HL-60/S4 treated with phorbol 12-myristate 13-acetate at 8.2 ng/mL for 4 days and 3 days (cell line): ENCODE data around the gene DPP6.

Experiments used
- in situ Hi-C: fragments of 300-500 bp; cut with MboI; formaldehyde crosslinking; loops from 2 replicates; pipeline ENCODE4 v1.15.0; 2022; ENCODE audit warnings: low sequenced_read_pairs

The DPP6 gene

DNA sequence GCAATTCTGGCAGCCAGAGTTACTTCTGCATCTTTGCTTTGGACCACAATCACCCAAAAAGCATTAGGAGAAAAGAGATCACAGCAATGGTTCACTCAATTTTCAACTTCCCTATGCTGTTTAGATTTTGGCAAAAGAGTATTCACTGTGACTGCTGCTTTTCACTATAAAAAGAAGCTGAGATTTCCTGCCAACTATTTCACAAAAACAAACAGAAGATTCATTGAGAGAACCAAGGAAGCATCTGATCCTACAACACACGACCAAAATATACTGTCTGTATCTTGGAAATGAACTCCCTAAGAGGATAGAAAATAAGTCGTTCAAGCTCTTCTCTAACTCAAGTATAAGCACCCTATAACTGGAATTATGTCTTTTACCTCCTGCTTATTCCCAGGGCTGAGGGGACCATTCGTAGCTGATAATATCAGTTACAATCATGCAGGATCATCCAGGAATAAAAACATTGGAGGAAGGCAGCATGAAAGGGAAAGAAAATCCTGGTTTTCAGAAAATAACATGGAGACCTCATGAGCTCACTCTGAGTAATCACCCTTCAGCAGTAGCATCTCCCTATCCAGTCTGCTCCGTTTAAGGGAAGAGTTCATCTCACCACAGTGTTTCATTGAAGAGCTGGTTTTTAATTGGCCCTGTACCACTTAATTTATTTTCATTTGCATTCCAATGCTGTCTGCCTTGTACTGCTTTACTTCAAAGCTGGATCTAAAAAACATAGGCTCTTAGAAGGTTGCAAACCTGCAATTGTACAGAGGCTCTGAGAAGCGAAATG is 694.6 kb downstream of the DPP6 start:
- in situ Hi-C loops, result no loop called here

DNA sequence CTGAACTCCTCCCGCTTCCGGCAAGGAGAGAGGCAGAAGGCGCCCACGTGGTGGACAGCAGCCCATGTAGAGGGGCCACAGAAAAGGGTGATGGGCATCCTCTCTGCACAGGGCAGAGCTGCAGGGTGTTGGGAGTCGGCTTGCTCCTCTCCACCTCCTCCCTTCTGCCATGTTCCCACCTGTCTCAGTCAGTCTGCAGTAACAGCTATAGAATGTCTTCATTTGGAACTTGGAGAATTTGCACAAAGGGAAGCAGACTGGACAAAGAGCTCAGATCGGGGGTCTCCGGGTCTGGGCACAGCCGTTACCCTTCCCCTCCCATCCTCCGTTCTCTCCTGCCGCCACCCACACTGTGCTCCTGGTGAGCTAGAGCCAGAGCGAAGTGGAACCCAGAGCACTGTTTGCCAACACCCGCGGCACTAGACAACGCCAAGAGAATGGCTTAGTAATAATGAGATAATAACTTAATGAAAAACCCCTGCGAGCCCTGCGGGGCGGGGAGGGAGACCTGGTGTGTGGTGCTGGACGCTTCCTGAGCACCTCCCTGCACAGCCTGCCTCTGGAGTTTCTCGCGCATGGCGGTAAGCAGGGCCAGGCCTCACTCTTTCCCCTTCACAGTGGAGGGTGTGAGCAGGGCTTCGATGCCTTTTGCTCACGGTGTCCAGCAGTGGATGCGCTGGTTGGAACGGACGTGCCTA is 696.0 kb downstream of the DPP6 start:
- in situ Hi-C loops, result no loop called here

DNA sequence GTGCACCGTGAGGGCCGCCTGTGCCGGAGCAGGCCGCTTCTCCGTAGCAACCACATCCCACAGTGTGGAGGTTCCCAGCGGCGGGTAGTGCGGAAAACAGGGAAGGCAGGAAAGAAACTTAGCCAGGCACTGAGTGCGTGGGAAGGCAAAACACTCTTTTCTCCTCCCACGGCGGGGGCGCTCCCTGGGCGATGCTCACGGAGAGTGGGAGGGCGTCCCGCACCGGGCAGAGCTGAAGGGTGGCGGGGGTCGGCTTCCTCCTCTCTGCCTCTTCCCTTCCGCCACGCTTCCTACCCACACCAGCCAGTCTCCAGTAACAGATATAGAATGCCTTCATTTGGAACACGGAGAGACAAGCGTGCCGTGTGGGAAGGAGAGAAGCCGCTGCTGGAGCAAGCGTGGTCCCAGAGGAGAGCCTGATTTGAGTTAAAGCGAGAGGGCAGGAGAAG is 698.2 kb downstream of the DPP6 start:
- in situ Hi-C loops, result no loop called here

DNA sequence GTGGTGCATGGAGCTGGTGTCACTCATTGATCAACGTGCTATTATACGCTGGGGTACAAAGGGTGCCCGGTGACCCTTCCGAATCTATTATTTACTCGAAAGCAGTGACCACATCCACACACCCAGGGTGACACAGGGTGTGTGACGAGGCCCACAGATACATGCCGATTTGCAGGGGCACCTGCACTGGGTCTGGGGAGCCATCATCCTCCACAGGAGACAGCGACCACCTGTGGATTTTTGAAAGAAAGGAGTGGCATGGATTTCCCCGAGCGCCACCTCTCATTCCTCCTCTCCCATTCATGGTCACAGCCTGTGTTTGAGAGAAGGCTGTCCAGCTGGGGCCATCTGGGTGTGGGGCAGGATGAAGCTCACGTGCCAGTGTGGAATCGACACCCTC is 701.0 kb downstream of the DPP6 start:
- in situ Hi-C loops, result no loop called here

DNA sequence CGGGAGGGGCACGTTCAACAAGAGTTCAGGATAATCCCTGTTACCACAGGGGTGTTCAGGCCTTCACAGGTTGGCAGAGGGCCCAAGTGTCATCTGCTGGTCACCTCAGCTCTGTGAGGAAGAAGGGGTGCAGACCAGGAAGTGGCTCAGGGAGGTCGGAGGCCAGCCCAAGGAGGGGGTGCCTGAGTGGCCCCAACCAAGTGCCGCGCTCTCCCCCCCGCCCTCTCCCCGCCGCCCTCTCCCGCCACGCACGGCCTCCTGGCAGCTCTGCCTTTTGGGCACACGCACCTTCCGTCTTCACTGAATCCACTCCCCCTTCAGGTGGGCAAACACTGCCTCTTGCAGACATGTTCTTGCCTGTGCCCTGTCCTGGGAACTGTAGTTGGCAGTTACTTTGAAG is 705.6 kb downstream of the DPP6 start:
- in situ Hi-C loops, result no loop called here

DNA sequence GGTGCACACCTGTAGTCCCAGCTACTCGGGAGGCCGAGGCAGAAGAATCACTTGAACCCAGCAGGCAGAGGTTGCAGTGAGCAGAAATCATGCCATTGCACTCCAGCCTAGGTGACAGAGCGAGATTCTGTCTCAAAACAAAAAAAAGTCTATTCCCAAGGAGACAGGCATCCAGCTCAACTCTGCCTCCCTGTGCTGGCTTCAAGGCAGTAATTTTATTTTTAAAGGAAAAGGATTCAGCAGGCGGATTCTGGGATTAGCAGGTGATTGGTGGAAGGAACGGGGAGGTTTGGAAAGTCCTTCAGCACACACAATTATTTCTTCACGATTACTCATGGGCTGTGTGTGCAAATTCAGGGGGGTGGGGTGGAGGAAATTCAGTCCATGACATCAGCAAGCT is 707.8 kb downstream of the DPP6 start:
- in situ Hi-C loops, result no loop called here

DNA sequence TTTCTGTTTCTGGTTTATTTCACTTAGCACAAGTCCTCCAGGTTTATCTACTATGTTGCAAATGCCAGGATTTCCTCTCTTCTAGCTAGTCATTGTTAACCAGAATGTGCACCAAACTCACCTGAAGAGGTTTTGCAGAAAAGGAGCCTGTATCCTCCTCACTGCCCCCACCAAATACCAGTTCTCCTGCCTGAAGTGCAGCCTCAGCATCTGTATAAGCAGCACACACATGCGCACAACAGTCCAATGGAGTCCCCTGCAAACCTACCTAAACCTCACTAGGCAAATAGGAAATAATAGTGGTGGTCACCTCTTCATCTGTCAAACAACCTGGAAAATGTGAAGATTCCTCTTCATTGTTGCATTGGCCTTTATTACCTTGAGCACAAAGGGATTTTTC is 712.9 kb downstream of the DPP6 start:
- in situ Hi-C loops, result no loop called here

DNA sequence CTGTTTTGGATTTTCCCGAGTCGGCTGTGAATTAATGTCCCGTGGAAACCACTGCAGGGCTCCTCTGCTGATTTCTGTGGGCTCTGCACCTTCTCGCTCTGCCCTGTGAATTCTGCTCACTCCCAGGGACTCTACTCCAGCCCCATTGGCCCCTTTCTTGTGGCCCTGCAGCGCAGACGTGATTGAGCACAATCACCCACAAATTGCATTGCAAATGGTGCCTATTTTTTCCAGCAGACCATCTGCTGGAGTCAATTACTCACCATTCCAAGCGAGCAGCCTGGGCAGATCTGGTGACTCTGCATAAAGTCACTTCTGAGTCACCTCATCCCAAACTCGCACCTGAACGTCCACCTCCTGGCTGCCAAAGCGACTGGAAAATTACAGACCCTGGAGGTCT is 714.9 kb downstream of the DPP6 start:
- in situ Hi-C loops, result no loop called here

DNA sequence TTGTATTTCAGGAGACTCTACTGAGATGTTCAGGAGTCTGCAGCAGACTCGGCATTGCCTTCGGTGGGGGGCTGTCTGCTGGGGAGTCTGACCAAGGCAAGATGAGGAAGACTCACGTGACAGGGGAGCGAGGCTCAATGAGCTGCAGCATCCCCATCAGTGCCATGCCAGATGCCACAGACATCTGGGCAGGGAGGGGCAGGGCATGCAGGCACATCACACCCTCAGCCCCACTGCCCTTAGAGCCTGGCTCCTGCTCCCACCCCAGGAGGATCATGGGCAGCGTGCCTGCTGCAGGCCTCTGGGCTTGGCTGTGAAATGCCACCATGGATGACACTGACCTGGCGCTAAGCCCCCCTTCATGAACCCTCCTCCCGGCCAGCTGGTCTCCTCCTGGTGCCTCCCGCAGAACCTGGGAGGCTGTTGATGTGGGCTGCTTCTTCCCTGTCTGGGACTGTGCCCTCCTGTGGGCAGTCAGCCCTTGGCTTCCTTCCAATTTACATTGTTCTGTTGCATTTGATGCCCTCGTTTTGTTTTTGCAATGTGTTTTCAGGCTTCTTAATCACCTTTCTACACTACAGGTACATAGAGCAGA is 715.7 kb downstream of the DPP6 start:
- in situ Hi-C loops, result no loop called here

DNA sequence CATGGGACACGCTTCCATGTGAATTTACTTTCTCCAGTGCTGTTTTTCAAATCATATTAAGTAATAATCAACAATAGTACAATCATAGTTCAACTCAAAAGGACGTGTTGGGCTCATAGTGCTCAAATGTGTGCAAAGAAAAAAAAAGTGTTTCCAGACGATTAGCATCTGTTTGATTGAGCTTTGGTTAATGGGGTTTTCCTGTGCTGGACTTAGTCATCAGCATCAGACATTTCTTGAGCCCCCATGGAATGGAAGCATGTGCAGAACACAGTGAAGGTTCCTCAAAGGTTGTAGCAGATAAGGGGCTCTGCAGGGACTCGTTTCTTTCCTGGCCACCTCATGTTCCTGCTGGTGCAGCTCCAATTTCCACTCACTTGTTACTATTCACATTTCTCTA is 716.8 kb downstream of the DPP6 start:
- in situ Hi-C loops, result no loop called here

DNA sequence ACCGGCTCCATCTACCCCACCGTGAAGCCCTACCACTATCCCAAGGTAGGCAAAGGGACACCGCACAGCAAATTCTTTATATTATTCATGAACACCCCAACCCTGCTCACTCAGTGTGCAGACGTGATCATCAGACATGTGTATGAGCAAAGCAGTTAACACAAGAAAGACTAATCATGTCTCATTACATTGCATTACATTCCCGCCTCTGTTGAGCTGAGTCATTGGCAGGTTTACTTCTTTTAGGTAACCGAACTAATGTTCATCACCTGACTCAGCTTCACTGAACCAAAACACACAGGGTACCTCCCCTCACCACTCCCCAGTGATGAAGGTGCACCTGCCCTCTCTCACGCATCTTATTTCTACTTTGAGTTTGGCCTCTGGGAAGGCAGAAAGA is 717.3 kb downstream of the DPP6 start:
- in situ Hi-C loops, result no loop called here

DNA sequence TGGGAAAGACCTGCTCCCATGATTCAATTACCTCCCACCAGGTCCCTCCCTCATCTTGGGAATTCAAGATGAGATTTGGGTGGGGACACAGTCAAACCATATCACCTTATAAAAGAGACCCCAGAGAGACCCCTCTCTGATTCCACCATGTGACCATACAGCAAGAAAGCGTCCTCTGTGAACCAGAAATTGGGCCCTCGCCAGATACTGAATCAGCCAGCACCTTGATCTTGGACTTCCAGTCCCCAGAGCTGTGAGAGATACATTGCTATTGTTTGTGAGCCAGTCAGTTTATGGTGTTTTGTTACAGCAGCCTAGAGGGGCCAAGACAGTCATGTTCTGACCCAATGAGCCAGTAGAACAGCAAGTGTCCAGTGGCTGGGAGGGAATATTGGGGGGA is 718.2 kb downstream of the DPP6 start:
- in situ Hi-C loops, result no loop called here

DNA sequence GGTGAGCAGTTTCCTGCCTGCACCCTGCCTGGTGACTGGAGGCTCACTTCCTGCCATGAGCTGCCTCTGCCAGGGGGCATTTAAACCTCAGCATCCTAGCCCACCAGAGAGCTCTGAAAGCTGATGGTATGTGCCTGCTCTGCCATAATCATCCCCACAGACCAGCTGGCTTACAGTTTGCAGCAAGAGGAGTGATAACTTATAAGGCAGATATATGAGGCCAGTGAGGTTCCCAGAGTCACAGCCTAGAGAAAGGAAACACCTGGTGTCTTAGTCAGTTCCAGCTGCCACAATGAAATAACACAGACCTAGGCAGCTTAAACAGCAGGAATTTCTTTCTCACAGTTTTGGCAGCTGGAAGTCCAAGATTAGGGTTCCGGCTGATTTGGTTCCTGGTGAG is 718.8 kb downstream of the DPP6 start:
- in situ Hi-C loops, result no loop called here

DNA sequence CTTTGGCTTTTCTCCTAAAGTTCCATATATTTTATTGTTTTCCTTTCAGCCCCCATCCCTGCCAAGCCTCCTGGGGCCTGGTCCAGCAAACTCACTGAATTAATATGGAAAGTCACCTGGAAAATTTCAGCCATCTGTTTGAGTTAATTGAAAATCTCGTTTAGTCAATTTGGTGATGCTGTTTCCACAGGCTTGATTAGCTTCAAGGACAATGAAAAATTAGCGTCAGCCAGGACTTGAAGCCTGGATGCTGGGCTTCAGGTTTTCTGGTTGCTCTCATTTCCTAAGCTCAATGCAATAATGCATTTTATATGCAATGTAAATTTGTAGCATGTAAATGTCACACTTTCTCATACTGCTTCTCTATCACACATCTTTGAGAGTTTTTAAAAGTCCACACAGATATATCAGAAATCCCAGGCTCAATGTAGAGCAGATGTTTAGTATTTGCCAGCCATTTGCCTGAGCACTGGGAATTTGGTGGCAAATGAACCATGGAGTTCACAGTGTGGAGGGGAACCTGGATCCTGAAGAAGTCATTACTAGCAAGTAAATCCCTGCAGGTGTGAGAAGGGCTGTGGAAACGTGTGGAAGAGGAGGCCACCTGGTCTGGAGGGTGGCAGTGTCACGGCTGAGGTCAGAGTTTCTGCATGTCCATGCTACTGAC is 722.2 kb downstream of the DPP6 start:
- in situ Hi-C loops, result no loop called here

DNA sequence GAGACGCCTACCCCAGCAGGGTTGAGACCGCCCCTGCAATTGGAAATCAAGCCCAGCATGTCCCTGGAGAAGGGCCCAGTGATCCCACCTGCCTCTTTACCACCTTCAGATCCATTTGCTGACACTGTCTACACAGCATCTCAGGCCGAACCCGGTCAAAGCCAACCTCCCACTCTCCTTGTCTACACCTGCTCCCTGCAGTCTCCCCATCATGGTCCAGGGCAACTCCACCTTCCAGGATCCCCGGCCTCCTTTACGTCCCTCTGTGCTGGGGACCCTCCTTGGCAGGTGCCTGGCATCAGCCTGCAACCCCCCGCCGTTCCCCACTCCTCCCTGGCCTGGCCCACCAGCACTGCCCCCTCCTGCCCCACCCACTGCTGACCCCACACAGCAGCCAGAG is 723.5 kb downstream of the DPP6 start:
- in situ Hi-C loops, result no loop called here

DNA sequence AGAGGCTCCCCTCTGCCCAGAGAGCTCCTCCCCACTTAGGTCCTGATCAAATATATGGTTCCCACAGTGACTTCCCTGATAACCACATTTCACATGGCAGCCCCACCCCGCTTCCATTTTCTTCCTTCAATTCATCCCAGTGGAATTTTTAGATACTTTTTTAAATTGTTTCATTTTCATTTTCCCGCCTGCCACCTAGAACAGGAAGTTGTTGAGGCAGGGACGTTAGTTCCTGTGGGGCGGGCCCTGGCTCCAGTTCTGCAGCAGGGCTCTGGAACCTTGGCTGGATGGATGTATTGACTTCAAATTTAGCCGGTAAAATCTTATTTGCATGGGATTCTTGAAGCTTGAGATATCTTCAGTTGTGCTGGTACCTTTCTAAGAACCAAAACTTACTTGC is 724.2 kb downstream of the DPP6 start:
- in situ Hi-C loops, result no loop called here

DNA sequence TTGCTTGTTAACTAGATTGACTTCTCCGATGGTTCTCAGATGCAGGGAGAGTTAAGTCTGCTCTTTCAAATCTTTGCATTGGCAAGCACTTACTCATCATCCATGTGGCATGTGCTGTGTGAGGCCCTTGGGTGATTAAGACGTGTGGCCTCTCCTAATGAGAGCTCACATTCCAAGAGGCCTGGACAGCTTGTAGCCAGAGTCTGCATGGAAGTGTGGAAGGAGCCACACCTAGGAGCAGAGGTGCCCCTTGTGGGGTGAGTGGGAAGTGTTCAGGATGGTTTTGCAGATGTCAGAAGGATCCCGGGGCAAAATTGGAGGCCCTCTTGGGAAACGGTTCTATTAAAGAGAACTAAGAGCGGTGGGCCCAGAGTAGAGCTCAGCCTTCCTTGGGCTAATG is 724.8 kb downstream of the DPP6 start:
- in situ Hi-C loops, result no loop called here

DNA sequence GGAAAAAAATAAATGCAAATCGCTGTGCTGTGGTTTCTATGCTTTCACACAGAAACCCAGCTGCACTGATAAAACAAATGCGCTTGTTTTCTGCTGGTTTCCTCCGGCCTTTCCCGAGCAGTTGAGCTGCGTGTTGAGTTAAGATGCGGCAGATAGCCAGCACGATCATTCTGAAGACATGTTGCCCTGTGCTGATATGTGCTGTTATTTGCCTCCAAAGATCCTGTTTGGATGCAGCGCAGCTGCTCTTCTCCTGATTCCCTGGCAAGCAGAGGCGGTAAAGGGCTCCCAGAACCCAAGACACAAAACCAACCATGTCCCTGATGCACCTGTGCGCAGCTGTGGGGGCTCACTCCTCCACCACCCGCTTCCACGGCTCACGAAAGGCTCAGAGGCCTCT is 725.3 kb downstream of the DPP6 start:
- in situ Hi-C loops, result no loop called here

DNA sequence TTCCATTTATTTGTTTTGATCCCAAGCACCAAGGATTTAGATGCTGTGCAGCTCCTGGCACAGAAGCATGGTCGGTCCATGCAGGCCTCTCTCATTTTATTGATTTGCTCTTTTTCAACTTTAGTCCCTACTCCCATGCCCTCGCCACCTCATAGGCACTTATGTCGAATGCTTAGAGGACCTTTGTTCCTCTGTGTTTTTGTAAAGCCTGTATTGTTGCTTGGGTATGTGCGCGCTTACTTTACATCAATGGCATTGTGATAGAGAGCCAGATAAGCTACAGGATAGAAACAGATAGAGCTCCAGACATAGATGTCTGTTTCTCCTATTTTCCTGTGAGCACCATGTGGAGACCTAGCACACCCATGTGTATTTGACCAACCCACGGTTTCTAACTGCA is 725.7 kb downstream of the DPP6 start:
- in situ Hi-C loops, result no loop called here

DNA sequence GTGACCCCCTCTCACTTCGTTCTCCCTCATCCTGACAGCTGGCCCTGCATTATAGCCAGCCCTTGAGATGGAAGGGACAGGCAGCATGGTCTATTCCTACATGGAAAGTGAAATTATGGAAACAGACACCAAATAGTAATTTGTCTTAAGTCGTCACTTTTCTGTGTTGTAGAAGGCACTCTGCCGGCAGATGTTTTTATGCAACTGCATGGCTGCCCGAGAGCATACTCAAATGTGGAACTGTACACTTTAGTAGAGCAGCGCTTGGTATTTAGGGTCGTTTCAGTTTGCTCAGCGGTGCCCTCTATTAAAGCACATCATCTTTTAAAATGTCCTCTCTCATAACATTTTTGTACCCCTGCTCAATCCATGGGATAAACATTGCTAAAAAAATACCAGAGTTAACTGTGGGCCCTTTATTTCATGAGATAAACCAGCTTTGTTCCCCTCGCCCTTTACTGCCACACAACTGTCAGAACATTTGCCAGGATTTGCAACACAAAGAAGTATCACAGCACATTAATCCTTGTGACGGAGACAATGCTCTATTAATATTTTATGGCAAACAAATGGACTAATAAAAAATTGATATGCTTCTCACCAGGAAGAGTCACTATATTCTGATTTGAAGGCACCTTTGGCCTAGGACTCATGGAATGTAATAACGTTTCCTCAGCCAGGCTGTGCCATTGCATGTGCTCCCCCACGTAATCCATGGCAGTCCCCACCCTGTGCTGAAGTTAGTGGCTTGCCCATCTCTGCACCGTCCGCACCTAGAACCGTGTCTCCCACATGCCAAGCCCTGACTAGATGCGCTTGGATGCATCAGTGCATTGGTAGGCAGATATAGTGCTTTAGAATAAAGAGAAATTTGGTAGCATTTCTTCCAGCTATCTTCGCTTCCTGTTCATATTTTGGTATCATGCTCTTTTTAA is 729.4 kb downstream of the DPP6 start:
- in situ Hi-C loops, result no loop called here
